Stomach (tissue), 4 donors: ENCODE results near the gene KIF2C.
"Not testable (repeated sequence)": the region's sequence is repeated elsewhere in the genome, so short reads cannot be mapped to it uniquely, and the experiment has no call there.

Experiments used
- CTCF ChIP-seq, 7 experiments: fragments of 450-650 bp in 4 of 7; fragments of 200-600 bp in 3 of 7; sonication (generic) in 3 of 7; IDR thresholded peaks; one replicate each; pipeline ENCODE4 v1.5.1; 2016 to 2019; ENCODE audit warnings: antibody characterized with exemption in 7 of 7, control low read depth in 2 of 7, mild to moderate bottlenecking in 1 of 7
- POLR2AphosphoS5 ChIP-seq, 3 donors: sonication (generic); formaldehyde crosslinking; IDR thresholded peaks; one replicate each; pipeline ENCODE4 v1.6.1; 2016; ENCODE audit warnings: antibody characterized with exemption in 3 of 3

- TF ChIP-seq POLR2AphosphoS5, CTCF (IDR thresholded peaks at IDR 0.05): not testable (repeated sequence)
These were observed 707 bp upstream of the KIF2C start for GRCh38 chr1:44738953-44739306.
